Kidney (tissue), 14 donors: ENCODE results near the gene CA10. TPM values are rescaled to one million over a fixed set of nuclear protein-coding genes. Genes with fewer than 3 reads are reported as not detected.
A peak's percentile ranks its signal among the peaks of the same experiment; 100 is the strongest.

Experiments
- DNase-seq, 5 donors: peaks; one replicate each; pipeline ENCODE4 v3.0.0-alpha.2; 2013 to 2020
- FAIRE-seq: peaks from 2 replicates; lab custom pipeline; 2012; peaks lifted over from hg19 to GRCh38; lab: Jason Lieb, UNC
- H3K27ac ChIP-seq, 2 donors: one replicate each; pipeline ENCODE4 v1.7.0; 2013; ENCODE audit warnings: low read depth in 2 of 2, low read length in 2 of 2, inconsistent platforms in 1 of 2
- H3K27me3 ChIP-seq: one replicate; pipeline ENCODE4 v1.7.1; 2013; ENCODE audit warnings: low read length, inconsistent platforms; ENCODE audit not compliant: control insufficient read depth, insufficient read depth
- H3K36me3 ChIP-seq, 3 donors: one replicate each; pipeline versions ENCODE4 v1.7.0 to v1.7.1; 2013; ENCODE audit warnings: low read length in 3 of 3, control low read depth in 1 of 3, inconsistent platforms in 1 of 3; ENCODE audit not compliant: insufficient read depth in 3 of 3, control insufficient read depth in 2 of 3
- H3K4me1 ChIP-seq, 3 donors: one replicate each; pipeline versions ENCODE4 v1.7.0 to v1.7.1; 2013; ENCODE audit warnings: low read length in 3 of 3, inconsistent platforms in 1 of 3, low read depth in 1 of 3; ENCODE audit not compliant: control insufficient read depth in 2 of 3, insufficient read depth in 2 of 3
- H3K4me3 ChIP-seq, 3 donors: one replicate each; pipeline versions ENCODE4 v1.7.0 to v1.8.1; 2013; ENCODE audit warnings: low read length in 3 of 3, control low read depth in 1 of 3, inconsistent platforms in 1 of 3
- H3K9ac ChIP-seq, 3 donors: one replicate each; pipeline versions ENCODE4 v1.7.0 to v1.7.1; 2013; ENCODE audit warnings: low read length in 3 of 3, control low read depth in 1 of 3, inconsistent platforms in 1 of 3
- H3K9me3 ChIP-seq, 3 donors: one replicate each; pipeline versions ENCODE4 v1.7.0 to v1.7.1; 2013; ENCODE audit warnings: low read length in 3 of 3, control low read depth in 1 of 3, inconsistent platforms in 1 of 3; ENCODE audit not compliant: control insufficient read depth in 2 of 3, insufficient read depth in 1 of 3
- intact Hi-C: fragments of 100-400 bp; cut with DNase I; formaldehyde crosslinking; loops from one replicate; pipeline ENCODE4 v1.11.1; 2022
- polyA plus RNA-seq: library from polyadenylated mRNA; stranded (reverse); fragments of 350-450 nt; fragmentation: Illumina TruSeq; extraction: RNeasy Lipid Tissue Mini Kit (QIAGEN cat#74804); gene quantifications from one replicate; pipeline ENCODE4 v1.2.3, GENCODE V29; 2014; ENCODE audit warnings: low read depth, low replicate concordance; ENCODE audit not compliant: insufficient read depth
- total RNA-seq: library from RNA; stranded (reverse); fragmentation: NEBNext Ultra II Directional; extraction: Animal tissue kit (Norgen Biotek cat#: 25700); gene quantifications from one replicate; pipeline ENCODE4 v1.2.1, GENCODE V29; 2021
- TF ChIP-seq, protein P1 (sequence below): IDR thresholded peaks from 3 replicates; pipeline ENCODE4 v1.5.1; 2012; ENCODE audit warnings: mild to moderate bottlenecking, moderate library complexity, borderline replicate concordance; ENCODE audit not compliant: insufficient read depth; ENCODE audit errors: extremely low read depth
- donor health status: control.
- donor health status: control.
- donor health status: control.
- donor health status: control.
- donor health status: control.
- donor health status: DM: yes; HTN: yes; CAD: no.
- donor health status: Normal renal cell carcinoma (clear cell type).

Gene CA10
- total and polyA plus RNA-seq, 2 donors from 2014 or later: 3.7 to 9.8 TPM

DNA sequence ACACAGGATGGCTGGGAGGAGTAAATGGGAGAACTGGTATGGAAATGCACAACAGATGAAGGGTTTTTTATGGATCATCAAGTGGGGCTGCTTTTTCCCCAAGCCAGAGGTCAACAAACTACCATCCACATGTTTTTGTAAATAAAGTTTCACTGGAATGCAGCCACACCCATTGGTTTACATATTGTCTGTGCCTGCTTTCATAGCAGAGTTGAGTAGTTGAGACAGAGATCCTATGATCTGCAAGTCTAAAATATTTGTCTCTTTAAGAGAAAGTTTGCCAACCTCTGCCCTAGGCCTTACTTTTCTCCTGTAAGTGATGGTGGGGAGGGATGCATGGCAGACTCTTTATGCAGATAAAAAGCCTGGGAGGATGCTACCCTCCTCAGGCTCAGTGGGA, 341.4 kb downstream of the CA10 start:
- Histone ChIP-seq H3K27ac (no peak overlapping the region), H3K4me3 (no peak overlapping the region), H3K36me3 (no peaks in the 10 kb centered on the region), H3K9ac (no peak overlapping the region), H3K9me3 (no peaks in the 10 kb centered on the region), H3K27me3 (no peaks in the 10 kb centered on the region), H3K4me1 (peaks cover 0 to 8% (median 0%) of the 10 kb centered on the region in 3 donors)
- TF ChIP-seq, protein P1, sequence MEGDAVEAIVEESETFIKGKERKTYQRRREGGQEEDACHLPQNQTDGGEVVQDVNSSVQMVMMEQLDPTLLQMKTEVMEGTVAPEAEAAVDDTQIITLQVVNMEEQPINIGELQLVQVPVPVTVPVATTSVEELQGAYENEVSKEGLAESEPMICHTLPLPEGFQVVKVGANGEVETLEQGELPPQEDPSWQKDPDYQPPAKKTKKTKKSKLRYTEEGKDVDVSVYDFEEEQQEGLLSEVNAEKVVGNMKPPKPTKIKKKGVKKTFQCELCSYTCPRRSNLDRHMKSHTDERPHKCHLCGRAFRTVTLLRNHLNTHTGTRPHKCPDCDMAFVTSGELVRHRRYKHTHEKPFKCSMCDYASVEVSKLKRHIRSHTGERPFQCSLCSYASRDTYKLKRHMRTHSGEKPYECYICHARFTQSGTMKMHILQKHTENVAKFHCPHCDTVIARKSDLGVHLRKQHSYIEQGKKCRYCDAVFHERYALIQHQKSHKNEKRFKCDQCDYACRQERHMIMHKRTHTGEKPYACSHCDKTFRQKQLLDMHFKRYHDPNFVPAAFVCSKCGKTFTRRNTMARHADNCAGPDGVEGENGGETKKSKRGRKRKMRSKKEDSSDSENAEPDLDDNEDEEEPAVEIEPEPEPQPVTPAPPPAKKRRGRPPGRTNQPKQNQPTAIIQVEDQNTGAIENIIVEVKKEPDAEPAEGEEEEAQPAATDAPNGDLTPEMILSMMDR: no peak
- intact Hi-C loops: no loop called here
- DNase-seq (no peak), FAIRE-seq (no peak)

DNA sequence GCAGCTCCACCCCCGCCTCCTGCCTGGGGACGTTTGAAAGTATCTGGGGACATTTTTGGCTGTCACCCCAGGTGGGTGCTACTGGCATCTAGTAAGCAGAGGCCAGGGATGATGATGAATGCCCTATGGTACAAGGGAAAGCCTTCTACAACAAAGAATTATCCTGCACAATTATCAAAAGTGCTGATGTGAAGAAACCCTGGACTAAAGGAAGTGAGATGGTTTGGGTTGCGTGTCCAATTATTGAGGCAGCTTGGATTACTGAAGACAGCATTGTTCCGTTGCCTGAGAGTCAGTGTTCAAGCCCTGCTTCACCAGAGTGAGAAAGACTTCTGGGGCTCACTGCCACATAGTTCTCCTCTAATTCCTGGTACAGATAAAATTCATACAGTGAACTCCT, 343.4 kb downstream of the CA10 start:
- no peaks in the 10 kb centered on the region for H3K9me3 ChIP-seq
- FAIRE-seq (no peak), DNase-seq (no peak)
- no peaks in the 10 kb centered on the region for H3K36me3 ChIP-seq
- no peak overlapping the region for H3K9ac ChIP-seq
- intact Hi-C loops: no loop called here
- H3K4me1 ChIP-seq: peaks cover 0 to 8% (median 0%) of the 10 kb centered on the region in 3 donors
- peak overlapping the region; percentile 34 to 67 for H3K27ac ChIP-seq
- H3K4me3 ChIP-seq: no peak overlapping the region
- TF ChIP-seq, protein P1: no peak
- H3K27me3 ChIP-seq: no peaks in the 10 kb centered on the region

DNA sequence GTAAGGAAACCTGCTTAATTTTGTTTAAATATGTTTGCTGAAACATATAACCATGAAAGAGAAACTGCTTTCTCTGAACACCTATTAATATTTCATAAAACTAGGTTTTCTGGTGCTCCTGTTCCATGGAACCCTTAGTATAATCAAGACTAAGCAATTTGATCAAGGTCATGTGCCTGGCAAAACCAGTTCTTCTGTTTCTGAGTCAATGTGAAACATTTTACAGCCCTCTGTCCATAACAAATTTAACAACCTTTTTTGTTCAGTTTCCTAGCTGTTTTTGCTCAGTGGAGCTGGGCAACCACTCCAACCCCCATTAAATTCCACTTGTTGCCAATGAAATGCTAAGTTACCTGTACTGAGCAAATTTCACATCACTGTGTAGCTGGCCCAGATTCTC, 344.0 kb downstream of the CA10 start:
- intact Hi-C loops: no loop called here
- TF ChIP-seq, protein P1: no peak
- DNase-seq: no peak
- Histone ChIP-seq H3K27me3 (no peaks in the 10 kb centered on the region), H3K4me1 (peaks cover 0 to 8% (median 0%) of the 10 kb centered on the region in 3 donors), H3K9me3 (no peaks in the 10 kb centered on the region), H3K4me3 (no peak overlapping the region), H3K9ac (no peak overlapping the region), H3K27ac (peak overlapping the region; percentile 34 to 67), H3K36me3 (no peaks in the 10 kb centered on the region)
- no peak for FAIRE-seq

DNA sequence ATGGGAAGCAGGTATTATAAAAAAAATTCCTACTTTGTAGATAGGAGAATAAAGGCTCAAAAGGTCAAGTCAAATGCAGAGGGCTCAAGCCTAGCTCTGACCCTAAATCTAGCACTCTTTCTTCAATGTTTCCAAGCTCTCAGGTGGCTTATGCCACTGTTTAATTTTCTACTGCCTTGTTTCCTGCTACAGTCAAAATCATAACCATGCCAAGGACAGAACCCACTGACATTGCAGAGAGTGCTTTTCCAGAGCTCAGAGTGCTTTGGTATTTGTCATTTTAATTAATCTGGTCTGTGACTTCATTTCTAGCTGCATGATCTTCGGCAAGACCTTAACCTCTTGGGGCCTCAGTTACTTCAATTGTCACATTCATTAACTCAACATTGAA, 344.7 kb downstream of the CA10 start:
- Histone ChIP-seq H3K9me3 (no peaks in the 10 kb centered on the region), H3K36me3 (no peaks in the 10 kb centered on the region), H3K4me3 (no peak overlapping the region), H3K27me3 (no peaks in the 10 kb centered on the region), H3K27ac (peak overlapping the region; percentile 16 to 32), H3K4me1 (peaks cover 0 to 8% (median 0%) of the 10 kb centered on the region in 3 donors), H3K9ac (no peak overlapping the region)
- intact Hi-C loops: no loop called here
- TF ChIP-seq, protein P1: no peak
- DNase-seq (no peak), FAIRE-seq (no peak)
